Activated T-cell treated with anti-CD3 and anti-CD28 coated beads for 24 hours (primary cell): ENCODE measurements around the gene RNF212.
"Not testable (repeated sequence)": the region's sequence is repeated elsewhere in the genome, so short reads cannot be mapped to it uniquely, and the experiment has no call there.

ENCODE experiments used
- DNase-seq: peaks from one replicate; pipeline ENCODE4 v3.0.0-alpha.2; 2020; ENCODE audit warnings: low read depth

Gene RNF212

GRCh38 chr4:1048773-1049590 lies 64.4 kb downstream of the RNF212 start:
- DNase-seq, result no peak

- no peak for DNase-seq
These were observed 65.2 kb downstream of the RNF212 start for GRCh38 chr4:1047976-1048772.

- no peak for DNase-seq
These were observed 66.0 kb downstream of the RNF212 start for GRCh38 chr4:1047106-1047975.

- DNase-seq, result not testable (repeated sequence)
These were observed 66.8 kb downstream of the RNF212 start for GRCh38 chr4:1046581-1047011.

- no peak for DNase-seq
These were observed 67.7 kb downstream of the RNF212 start for GRCh38 chr4:1045595-1046201.

- no peak for DNase-seq
These were observed 68.2 kb downstream of the RNF212 start for GRCh38 chr4:1045193-1045594.

- DNase-seq, result no peak
These were observed 68.7 kb downstream of the RNF212 start for GRCh38 chr4:1044469-1045192.

- peak; percentile 7 for DNase-seq
These were observed 69.5 kb downstream of the RNF212 start for GRCh38 chr4:1043651-1044468.

- DNase-seq, result no peak
These were observed 70.2 kb downstream of the RNF212 start for GRCh38 chr4:1043162-1043561.

- no peak for DNase-seq
These were observed 70.9 kb downstream of the RNF212 start for GRCh38 chr4:1042352-1043055.

- no peak for DNase-seq
These were observed 71.4 kb downstream of the RNF212 start for GRCh38 chr4:1041936-1042330.

GRCh38 chr4:1041147-1041935 lies 72.0 kb downstream of the RNF212 start:
- DNase-seq, result no peak

GRCh38 chr4:1040344-1041146 lies 72.8 kb downstream of the RNF212 start:
- no peak for DNase-seq

- no peak for DNase-seq
These were observed 73.6 kb downstream of the RNF212 start for GRCh38 chr4:1039493-1040343.

GRCh38 chr4:1038948-1039492 lies 74.3 kb downstream of the RNF212 start:
- DNase-seq, result no peak

- DNase-seq, result no peak
These were observed 76.2 kb downstream of the RNF212 start for GRCh38 chr4:1036976-1037810.
